CD4-positive, alpha-beta T cell treated with Interleukin-4 for 1 hour (primary cell): Measurements from ENCODE around the gene PSMA8.
"Not testable (repeated sequence)": the region's sequence is repeated elsewhere in the genome, so short reads cannot be mapped to it uniquely, and the experiment has no call there.

Source experiments
- DNase-seq, 2 donors: peaks; one replicate each; pipeline ENCODE4 v3.0.0-alpha.2; 2020 to 2022

Gene PSMA8

DNA sequence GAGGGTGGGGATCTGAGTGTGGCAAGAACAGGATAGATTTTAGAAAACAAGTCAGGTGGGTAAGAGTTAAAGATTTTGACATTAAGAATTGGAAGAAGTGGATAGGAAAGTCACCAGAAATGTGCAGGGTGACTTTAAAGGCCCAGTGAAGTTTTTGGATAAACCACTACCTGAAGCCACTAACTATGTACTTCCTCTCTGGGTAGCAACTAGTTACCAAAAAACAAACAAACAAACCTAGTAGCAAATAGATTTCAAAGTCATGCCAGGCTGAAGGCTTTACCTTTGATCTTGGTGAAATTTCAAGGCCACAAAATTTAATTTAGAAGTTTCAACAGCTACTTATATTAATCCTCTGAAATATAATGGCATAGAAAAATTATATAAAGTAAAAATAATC is 42.5 kb downstream of the PSMA8 start:
- no peak for DNase-seq

DNA sequence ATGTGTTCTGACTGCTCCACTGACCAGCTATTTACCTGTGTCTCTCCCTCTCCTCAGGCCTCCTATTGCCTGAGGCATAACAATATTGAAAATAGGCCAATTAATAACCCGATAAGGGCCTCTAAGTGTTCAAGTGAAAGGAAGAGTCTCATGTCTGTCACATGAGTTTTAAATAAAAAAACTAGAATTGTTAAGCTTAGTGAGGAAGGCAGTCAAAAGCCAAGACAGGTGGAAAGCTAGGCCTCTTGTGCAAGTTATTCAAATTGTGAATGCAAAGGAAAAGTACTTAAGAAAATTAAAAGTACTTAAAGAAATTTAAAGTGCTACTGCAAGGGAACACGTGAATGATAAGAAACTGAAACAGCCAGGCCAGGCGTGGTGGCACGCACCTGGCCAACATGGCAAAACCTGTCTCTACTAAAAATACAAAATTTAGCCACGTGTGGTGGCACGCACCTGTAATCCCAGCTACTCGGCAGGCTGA is 47.7 kb downstream of the PSMA8 start:
- DNase-seq: no peak

DNA sequence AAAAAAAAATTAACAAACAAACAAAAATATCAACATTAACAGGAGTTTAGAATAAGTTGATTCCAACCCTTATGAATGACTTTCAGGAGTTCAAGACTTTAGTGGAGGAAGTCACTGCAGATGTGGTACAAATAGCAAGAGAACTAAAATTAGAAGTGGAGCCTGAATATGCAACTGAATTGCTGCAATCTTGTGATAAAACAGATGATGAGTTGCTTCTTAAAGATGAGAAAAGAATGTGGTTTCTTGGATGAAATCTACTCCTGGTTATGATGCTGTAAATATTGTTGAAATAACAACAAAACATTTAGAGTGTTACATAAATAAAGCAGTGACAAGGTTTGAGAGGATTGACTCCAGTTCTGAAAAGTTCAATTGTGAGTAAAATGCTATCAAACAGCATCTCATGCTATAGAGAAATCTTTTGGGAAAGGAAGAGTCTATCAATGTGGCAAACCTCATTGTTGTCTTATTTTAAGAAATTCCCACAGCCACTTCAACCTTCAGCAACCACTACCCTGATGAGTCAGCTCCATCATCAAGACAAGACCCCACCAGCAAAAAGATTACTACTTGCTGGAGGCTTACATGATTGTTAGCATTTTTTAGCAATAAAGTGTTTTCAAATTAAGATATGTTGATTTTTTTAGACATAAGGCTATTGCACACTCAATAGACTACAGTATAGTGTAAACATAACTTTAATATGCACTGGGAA is 49.9 kb downstream of the PSMA8 start:
- no peak for DNase-seq

DNA sequence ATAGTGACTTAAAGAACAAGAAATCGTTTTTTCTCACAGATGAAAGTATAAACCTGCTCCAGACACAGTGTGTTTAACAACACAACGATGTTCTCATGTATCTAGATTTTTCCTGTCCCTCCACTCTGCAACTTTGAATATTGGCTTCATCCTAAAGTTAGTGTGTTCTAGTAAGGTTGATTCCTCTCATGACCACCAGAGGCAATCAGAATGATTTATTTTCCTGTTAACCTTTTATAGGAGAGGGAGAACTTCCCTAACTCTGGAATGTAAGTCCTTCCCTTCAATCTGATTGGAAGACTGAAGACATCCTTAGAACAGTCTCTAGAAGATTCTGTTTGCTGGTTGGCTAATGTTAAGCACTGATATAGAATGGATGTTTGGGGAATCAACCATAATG is 51.6 kb downstream of the PSMA8 start:
- DNase-seq: no peak

DNA sequence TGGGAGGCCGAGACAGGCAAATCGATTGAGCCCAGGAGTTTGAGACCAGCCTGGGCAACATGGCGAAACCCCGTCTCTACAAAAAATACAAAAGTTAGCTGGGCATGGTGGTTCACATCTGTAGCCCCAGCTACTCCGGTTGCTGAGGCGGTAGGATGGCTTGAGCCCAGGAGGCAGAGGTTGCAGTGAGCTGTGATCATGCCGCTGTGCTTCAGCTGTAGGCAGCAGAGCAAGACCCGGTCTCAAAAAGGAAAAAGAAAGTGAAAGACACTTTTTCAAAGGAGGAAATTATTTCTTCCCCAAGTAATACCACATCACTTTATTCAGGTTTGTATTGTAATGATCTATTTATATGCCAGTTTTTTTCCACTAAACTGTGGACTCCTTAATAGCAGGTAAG is 56.8 kb downstream of the PSMA8 start:
- peak; percentile 63 to 66 for DNase-seq

DNA sequence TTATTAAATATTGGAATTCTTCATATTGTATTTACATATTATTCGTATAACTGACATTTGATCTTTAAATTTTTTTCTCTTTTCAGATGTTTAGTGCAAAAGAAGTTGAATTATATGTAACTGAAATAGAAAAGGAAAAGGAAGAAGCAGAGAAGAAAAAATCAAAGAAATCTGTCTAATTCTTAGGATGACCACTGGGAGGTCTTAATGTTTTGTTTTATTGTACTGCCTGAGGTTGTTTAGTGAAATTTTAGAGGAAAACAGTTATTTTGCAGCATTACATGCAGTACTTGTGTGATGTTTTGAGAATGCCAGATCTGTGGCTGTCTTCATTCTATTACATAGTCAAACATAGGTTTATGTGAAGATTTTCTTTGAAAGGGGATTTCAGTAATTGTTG is 58.6 kb downstream of the PSMA8 start:
- DNase-seq: no peak

DNA sequence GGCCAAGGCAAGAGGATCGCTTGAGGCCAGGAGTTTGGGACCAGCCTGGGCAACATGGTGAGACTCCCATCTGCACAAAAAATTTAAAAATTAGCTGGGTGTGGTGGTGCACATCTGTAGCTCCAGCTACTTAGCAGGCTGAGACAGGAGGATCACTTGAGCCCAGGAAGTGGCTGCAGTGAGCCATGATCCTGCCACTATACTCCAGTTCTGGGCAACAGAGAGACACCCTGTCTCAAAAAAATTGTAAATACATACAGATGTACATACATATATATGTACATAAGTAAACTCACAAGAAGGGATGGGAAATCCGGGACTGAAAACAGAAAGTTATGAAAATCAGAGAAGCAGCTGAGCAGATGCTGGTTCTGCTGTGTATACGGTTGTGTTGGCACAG is 62.9 kb downstream of the PSMA8 start:
- DNase-seq: no peak

DNA sequence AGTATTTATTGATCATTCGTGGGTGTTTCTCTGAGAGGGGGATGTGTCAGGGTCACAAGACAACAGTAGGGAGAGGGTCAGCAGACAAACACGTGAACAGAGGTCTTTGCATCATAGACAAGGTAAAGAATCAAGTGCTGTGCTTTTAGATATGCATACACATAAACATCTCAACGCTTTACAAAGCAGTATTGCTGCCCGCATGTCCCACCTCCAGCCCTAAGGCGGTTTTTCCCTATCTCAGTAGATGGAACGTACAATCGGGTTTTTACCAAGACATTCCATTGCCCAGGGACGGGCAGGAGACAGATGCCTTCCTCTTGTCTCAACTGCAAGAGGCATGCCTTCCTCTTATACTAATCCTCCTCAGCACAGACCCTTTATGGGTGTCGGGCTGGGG is 68.3 kb downstream of the PSMA8 start:
- DNase-seq: not testable (repeated sequence)

DNA sequence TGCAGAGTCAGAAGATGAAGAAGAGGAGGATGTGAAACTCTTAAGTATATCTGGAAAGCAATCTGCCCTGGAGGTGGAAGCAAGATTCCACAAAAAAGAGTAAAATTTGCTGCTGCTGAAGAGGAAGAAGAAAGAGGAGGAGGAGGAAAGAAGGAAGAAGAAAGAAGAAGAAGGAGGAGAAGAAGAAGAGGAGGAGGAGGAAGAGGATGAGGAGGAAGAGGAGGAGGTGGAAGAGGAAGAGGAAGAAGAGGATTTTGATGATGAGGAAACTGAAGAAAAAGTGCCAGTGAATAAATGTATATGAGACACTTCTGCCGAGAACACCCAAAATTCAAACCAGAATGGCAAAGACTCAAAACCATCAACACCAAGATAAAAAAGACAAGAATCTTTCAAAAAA is 71.6 kb downstream of the PSMA8 start:
- no peak for DNase-seq

DNA sequence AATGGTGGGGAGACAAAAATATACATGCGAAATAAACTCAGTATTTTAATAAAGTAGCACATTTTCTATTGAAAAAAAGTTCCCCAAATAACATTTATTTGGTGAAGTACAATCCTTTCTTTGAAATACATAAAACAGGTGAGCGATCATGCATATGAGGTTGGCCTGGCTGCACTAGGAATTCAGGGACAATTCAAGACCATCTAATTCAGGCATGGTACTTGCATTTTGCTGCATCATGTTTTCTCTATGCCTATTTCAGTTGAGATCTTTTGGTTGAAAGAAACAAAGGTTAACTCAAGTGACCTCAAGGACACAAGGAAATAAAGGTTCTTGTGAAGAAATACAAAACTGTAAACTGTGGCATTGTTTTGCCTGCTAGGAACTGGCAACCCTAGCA is 72.8 kb downstream of the PSMA8 start:
- DNase-seq: no peak

DNA sequence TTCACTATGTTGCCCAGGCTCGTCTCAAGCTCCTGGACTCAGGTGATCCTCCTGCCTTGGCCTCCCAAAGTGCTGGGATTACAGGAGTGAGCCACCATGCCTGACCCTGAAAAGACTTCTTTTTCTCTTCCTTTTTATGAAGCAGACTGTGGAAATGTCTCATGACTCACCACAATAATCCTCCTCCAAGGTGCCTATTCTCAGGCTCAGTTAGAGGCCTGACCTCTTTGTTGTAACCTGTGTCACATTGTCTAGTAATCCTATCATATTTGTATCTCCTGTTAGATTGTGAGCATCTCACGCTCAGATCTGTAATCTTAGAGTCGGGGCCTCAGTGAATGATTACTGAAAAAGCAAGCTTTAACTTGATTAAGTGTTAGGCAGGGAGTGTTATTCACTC is 74.3 kb downstream of the PSMA8 start:
- DNase-seq: no peak

DNA sequence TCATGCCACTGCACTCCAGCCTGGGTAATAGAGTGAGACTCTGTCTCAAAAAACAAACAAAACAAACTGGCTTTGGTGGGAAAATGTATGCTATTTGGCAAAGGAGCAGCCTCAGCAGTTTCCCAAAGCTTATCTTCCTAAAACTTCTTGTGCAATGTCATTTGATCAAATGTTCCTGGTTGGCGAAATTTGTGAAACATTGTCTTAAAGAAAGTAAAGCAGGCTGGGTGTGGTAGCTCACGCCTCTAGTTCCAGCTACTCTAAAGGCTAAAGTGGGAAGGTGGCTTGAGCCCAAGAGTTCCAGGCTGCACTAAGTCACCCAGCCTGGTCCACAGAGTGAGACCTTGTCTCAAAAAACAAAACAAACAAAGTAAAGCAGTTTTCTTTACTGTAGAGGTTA is 75.3 kb downstream of the PSMA8 start:
- no peak for DNase-seq

DNA sequence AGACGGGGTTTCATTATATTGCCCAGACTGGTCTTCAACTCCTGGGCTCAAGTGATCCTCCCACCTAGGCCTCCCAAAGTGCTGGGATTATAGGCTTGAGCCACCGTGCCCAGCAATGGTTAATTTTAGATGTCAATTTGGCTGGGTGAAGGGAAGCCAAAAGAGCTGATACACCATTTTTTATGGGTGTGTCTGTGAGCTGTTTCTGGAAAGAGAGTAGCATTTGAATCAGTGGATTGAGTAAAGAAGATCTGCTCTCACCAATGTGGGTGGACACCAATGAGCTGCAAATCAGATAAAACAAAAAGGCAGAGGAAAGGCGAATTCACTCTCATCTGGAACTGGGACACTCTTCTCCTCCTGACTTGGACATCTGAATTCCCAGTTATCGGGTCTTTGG is 76.5 kb downstream of the PSMA8 start:
- no peak for DNase-seq

DNA sequence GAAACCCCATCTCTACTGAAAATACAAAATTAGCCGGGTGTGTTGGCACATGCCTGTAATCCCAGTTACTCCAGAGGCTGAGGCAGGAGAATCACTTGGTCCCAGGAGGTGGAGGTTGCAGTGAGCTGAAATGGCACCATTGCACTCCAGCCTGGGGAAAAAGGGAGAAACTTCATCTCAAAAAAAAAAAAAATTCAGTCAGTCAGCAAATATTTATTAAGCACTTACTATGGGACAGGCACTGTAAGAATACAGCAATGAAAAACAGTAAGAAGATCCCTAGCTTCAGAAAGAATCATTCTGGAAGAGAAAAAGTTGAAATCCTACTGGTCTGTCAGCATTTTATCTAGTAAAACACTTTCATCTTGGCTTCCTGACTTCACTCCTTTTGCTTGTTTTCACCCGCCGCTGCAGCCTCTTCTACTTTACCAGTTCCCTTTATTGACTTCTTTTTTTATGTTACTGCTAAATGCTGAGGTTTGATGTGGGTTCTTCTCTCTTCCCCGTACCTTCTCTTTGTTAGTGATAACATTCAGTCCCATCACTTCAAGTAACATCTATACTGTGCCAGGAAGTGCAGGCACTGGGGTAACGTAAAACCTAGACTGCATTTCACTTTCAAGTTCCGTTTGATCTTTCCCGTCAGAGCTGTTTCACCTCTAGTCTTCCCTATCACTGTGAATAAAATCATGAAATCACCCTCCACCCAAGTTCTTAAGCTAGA is 81.7 kb downstream of the PSMA8 start:
- DNase-seq: peak; percentile 67 to 76

DNA sequence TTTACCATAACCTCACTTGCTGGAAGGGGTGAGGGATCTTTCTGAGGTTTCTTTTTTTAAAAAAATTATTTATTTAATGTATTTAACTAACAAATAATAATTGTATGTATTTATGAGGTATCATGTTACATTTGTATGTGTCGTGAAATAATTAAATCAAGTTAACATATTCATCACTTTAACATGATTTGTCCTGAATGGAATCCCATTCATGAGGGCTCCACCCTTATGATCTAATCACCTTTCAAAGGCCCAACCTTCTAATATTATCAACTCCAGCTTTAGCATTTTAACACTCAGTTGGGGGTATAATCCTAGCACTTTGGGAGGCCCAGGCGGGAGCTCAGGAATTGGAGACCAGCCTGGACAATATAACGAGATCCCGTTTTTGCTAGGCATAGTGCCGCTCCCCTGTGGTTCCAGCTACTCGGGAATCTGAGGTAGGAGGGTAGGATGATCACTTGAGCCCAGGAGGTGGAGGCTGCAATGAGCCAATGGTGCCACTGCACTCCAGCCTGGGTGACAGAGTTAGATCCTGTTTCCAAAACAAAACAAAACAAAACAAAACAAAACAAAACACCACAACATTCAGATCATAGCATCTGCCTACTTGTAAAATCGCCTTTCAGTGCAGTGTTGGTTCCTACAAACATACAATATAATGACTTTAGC is 91.5 kb downstream of the PSMA8 start:
- DNase-seq: peak in 1 of 2 donors; percentile 11

DNA sequence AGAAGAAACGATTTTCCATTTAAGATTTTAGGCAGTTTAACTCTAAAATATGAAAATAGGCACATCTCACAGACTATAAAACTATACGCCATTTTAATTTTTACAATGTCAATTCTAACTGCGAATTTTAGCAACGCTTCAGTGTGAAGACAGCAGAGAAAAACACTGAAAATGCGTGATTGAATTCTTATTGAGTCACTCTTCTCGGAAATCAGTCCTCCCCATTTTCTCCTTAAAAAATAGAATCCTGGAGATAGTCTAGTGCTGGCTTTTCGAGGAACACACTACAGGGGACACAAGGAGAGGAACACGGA is 92.2 kb downstream of the PSMA8 start:
- DNase-seq: no peak

DNA sequence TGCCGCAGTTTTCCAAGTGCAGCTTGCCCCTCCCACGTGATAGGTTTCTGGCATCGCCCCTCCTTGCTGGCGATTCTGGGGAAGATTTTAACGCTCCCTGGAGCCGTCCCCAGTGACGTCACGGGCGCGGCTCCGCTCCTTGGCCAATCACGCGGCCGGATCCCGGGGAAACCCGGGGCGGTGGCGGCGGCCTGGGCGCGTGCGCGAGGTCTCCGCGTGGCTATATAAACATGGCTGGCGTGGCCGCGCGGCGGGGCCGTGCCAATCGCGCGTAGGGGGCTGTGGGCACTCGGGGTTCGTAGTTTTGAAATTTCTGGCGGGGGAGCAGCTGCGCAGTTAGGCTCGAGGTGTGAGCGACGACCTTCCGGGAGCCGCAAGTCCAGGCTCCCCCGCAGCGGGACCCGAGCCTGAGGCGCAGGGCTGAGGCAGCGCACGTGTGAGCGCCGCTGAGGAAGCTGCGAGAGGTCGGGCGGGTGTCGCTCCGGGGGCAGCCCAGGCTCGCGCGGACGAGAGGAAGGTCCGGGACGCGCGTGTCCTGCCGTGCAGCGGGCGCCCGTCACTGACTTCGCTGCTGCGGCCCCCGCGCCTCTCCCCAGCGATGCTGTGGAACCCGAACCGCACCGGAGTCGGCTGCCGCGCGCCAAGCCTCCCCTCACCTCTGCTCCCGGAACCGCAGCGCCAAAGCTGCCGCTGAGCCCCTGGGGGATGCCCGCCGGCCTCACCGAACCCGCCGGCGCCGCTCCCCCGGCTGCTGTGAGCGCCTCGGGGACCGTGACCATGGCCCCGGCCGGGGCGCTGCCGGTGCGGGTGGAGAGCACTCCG is 92.8 kb downstream of the PSMA8 start, which contains the start of gene TAF4B:
Gene TAF4B, plus strand, starts transcription at position 217 of the 822 bp plus-strand sequence. Its CDS starts 489 bp downstream, at position 706.
- DNase-seq: peak; percentile 93

DNA sequence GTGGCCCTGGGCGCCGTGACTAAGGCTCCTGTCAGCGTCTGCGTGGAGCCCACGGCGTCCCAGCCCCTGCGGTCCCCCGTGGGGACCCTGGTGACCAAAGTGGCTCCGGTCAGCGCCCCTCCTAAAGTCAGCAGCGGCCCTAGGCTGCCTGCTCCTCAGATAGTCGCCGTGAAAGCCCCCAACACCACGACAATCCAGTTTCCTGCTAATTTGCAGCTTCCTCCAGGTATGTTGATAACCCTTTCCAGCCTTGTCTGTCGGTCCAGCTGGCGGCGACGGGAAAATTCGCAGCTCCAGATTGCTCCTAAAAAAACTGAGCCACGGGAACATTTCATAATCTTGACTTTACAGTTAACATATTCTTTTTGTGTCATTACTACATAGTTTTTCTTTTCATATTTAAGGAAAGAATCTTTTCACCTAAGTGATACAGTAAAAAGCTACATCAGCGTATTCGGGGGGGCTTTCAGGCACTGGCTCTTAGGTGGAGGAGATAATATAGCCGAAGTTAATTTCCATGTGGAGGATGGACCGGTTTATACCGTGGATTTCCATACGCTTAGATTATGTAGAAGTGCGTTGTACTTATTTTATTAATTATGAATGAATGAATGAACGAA is 93.5 kb downstream of the PSMA8 start:
- no peak for DNase-seq

DNA sequence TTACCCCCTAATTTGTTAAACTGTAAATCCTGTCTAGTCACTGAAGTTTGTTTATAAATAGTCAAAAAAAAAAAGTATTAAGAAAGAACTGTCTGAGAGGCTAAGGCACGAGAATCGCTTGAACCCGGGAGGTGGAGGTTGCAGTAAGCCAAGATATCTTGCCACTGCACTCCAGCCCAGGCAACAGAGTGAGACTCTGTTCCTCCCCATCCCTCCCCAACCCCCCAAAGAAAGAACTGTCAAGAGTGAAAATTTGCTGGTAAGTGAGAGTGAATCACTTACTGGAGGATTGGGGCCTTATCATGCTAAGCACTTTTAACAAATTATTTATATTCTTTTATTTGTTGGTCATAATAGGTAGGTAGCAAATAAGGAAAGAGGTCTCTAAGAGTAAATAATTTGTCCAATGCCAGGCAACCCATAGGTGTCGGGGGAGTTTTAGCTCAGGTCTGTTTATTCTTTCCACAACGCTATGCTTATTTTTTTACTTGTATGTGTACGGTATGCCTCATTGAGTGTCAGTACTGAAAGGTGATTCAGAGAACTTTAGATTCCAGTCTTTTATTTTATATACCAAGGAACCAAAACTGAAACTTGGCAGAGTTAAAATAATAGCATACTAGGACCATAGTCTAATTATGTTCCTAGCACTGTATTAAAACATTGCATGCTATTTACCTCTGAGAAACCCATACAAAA is 95.0 kb downstream of the PSMA8 start:
- no peak for DNase-seq

DNA sequence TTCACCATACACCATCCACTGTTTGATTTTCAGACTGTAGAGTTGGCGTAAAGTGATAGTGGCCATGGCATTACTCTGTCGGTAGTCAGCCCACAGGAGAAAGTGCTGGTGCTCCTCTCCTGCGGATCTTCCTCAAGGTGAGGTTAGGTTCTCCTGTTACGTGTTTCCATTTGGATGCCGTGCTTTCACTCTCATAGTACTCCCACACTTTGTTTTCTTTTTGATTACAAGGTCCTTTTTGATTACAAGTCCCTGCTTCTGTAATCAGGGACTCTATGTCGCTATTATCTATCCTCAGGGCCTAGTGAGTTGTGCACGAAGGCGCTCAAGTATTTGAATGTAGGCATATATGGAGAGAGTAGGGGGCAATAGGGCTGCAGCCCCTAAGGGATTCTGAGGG is 96.8 kb downstream of the PSMA8 start:
- no peak for DNase-seq

DNA sequence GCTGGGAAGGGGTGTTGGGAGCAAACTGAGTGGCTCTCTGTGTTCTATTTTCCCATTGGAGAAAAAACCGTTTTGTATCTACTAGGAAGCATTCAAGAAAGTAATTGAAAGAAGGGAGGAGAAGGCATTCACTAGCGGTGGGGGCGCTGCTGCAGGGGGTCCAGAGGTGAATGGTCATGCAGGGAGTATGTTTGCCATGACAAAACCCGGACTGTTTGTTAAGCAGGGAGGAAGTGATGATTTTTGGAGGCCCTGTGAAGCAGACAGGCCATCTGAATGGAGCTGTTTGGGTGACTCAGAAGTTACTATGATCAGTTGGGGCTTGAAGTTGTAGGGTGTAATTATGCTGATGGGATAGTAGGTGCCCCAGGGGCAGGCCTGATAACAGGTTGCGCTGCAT is 99.5 kb downstream of the PSMA8 start:
- no peak for DNase-seq

DNA sequence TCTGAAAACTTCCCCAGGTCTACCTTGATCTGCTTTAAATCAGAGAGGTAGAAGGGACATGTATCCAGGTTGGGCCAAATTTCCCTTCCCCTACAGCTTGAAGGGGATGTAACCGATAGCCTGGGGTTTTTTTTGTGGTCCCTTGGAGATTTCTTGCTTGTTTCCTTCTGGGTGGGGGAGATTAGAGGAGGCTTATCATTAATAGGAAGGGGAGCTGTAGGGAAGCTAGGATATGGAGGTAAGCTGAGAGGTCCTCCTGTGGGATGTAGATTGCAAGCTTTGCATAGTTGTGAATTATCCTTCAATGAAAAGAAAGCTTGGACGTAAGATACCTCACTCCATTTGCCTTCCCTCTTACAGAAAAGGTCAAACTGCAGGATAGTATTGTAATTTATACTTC is 103.7 kb downstream of the PSMA8 start:
- DNase-seq: not testable (repeated sequence)
